Stomach (tissue), 4 donors: ENCODE results near the gene INSC.

Experiments used
- CTCF ChIP-seq, 7 experiments: fragments of 450-650 bp in 4 of 7; fragments of 200-600 bp in 3 of 7; sonication (generic) in 3 of 7; IDR thresholded peaks; one replicate each; pipeline ENCODE4 v1.5.1; 2016 to 2019; ENCODE audit warnings: antibody characterized with exemption in 7 of 7, control low read depth in 2 of 7, mild to moderate bottlenecking in 1 of 7
- EP300 ChIP-seq: sonication (generic); formaldehyde crosslinking; IDR thresholded peaks from one replicate; pipeline ENCODE4 v1.6.1; 2017; ENCODE audit warnings: antibody characterized with exemption
- POLR2A ChIP-seq, 4 donors: fragments of 450-650 bp; IDR thresholded peaks; one replicate each; pipeline ENCODE4 v1.6.1; 2016; ENCODE audit warnings: antibody characterized with exemption in 4 of 4, control low read depth in 2 of 4, mild to moderate bottlenecking in 1 of 4, moderate library complexity in 1 of 4
- POLR2AphosphoS5 ChIP-seq, 3 donors: sonication (generic); formaldehyde crosslinking; IDR thresholded peaks; one replicate each; pipeline ENCODE4 v1.6.1; 2016; ENCODE audit warnings: antibody characterized with exemption in 3 of 3

GRCh38 chr11:15224466-15224865 is 109.7 kb downstream of the INSC start:
- TF ChIP-seq CTCF (IDR thresholded peaks at IDR 0.05), result no peak
- TF ChIP-seq EP300, result no peak
- no peak for TF ChIP-seq POLR2A (IDR thresholded peaks at IDR 0.05)
- TF ChIP-seq POLR2AphosphoS5 (IDR thresholded peaks at IDR 0.05), result no peak
